B cell (primary cell): ENCODE data around the gene C4BPA. TPM values are rescaled to one million over a fixed set of nuclear protein-coding genes. Genes with fewer than 3 reads are reported as not detected.

Source experiments
- ATAC-seq: fragments of 200-7000 bp; cut with Tn5 transposase; one replicate; pipeline ENCODE4 v1.10.0; 2021; ENCODE audit warnings: low read depth, mild to moderate bottlenecking, moderate number of reproducible peaks, moderate library complexity
- CTCF ChIA-PET: fragments of 350-600 bp; sonication (Branson Sonifier 250); formaldehyde crosslinking; loops from one replicate; lab custom pipeline; 2021; ENCODE audit warnings: antibody characterized with exemption, inconsistent platforms; lab: Charles Lee
- POLR2A ChIA-PET: fragments of 350-600 bp; sonication (Branson Sonifier 250); formaldehyde crosslinking; loops from one replicate; lab custom pipeline; 2021; ENCODE audit warnings: antibody characterized with exemption; lab: Charles Lee
- DNase-seq: peaks from one replicate; pipeline ENCODE4 v3.0.0; 2013
- H2AFZ ChIP-seq: 2 replicates; pipeline ENCODE4 v1.6.1; 2012; ENCODE audit warnings: mild to moderate bottlenecking, low read depth, low read length; ENCODE audit not compliant: insufficient read depth, poor library complexity, severe bottlenecking
- H3K27ac ChIP-seq, 2 donors: 1 replicate in 1 of 2; 2 replicates in 1 of 2; pipeline ENCODE4 v1.5.1; 2012 to 2013; ENCODE audit warnings: low read length in 2 of 2, mild to moderate bottlenecking in 2 of 2, moderate library complexity in 1 of 2
- H3K27me3 ChIP-seq, 4 experiments: fragments of 200-600 bp in 1 of 4; sonication (generic) in 1 of 4; replicated peaks in 1 of 4; 1 replicate in 2 of 4; 2 replicates in 2 of 4; pipeline versions ENCODE4 v1.6.1 to v1.7.0; 2013 to 2016; ENCODE audit warnings: low read length in 3 of 4, mild to moderate bottlenecking in 2 of 4, mixed read lengths in 1 of 4, moderate library complexity in 1 of 4; ENCODE audit not compliant: insufficient read depth in 4 of 4, control insufficient read depth in 3 of 4; ENCODE audit errors: control extremely low read depth in 1 of 4
- H3K36me3 ChIP-seq, 2 experiments: replicated peaks in 1 of 2; 1 replicate in 1 of 2; 2 replicates in 1 of 2; pipeline versions ENCODE4 v1.6.1 to v1.7.1; 2013; ENCODE audit warnings: low read length in 1 of 2; ENCODE audit not compliant: insufficient read depth in 2 of 2, control insufficient read depth in 1 of 2; ENCODE audit errors: control extremely low read depth in 1 of 2, extremely low read depth in 1 of 2
- H3K4me1 ChIP-seq, 2 donors: fragments of 200-600 bp in 1 of 2; sonication (generic) in 1 of 2; 1 replicate in 1 of 2; 2 replicates in 1 of 2; pipeline versions ENCODE4 v1.5.1 to v1.6.1; 2013 to 2017; ENCODE audit warnings: low read length in 2 of 2; ENCODE audit not compliant: control insufficient read depth in 2 of 2, insufficient read depth in 2 of 2
- H3K4me2 ChIP-seq: replicated peaks from 2 replicates; pipeline ENCODE3; 2012; ENCODE audit warnings: mild to moderate bottlenecking, low read depth, low read length; ENCODE audit not compliant: poor library complexity, severe bottlenecking
- H3K4me3 ChIP-seq, 5 experiments: fragments of 200-600 bp in 1 of 5; sonication (generic) in 1 of 5; 1 replicate in 3 of 5; 2 replicates in 2 of 5; pipeline versions ENCODE4 v1.5.1 to v1.7.0; 2011 to 2016; ENCODE audit warnings: low read length in 4 of 5, mild to moderate bottlenecking in 4 of 5, low read depth in 2 of 5, control low read depth in 1 of 5, moderate library complexity in 1 of 5; ENCODE audit not compliant: insufficient read depth in 1 of 5; ENCODE audit errors: control extremely low read depth in 1 of 5, extremely low read depth in 1 of 5
- H3K79me2 ChIP-seq: fragments of 200-600 bp; sonication (generic); one replicate; pipeline ENCODE4 v1.6.0; 2016; ENCODE audit warnings: low read length; ENCODE audit not compliant: control insufficient read depth, insufficient read depth
- H3K9ac ChIP-seq: fragments of 200-600 bp; sonication (generic); 2 replicates; pipeline ENCODE4 v1.6.1; 2017; ENCODE audit warnings: mild to moderate bottlenecking, low read length, moderate library complexity
- H3K9me3 ChIP-seq, 3 donors: one replicate each; pipeline versions ENCODE4 v1.6.1 to v1.7.1; 2013; ENCODE audit warnings: low read length in 2 of 3; ENCODE audit not compliant: control insufficient read depth in 2 of 3, insufficient read depth in 1 of 3; ENCODE audit errors: control extremely low read depth in 1 of 3
- H4K20me1 ChIP-seq: 2 replicates; pipeline ENCODE4 v1.6.0; 2012; ENCODE audit warnings: mild to moderate bottlenecking, low read length; ENCODE audit not compliant: insufficient read depth, control insufficient read depth, poor library complexity, severe bottlenecking
- H3K27ac Mint-ChIP-seq: one replicate; pipeline ENCODE4 v1.8.0; 2021; ENCODE audit warnings: mixed read lengths
- H3K27me3 Mint-ChIP-seq: one replicate; pipeline ENCODE4 v1.8.0; 2021; ENCODE audit warnings: mixed read lengths
- H3K4me1 Mint-ChIP-seq: one replicate; pipeline ENCODE4 v1.8.0; 2021; ENCODE audit warnings: mixed read lengths
- H3K4me3 Mint-ChIP-seq: one replicate; pipeline ENCODE4 v1.8.0; 2021; ENCODE audit warnings: mixed read lengths
- H3K9me3 Mint-ChIP-seq: one replicate; pipeline ENCODE4 v1.8.0; 2022; ENCODE audit warnings: mixed read lengths; ENCODE audit not compliant: insufficient read depth
- CTCF ChIP-seq: fragments of 200-600 bp; IDR thresholded peaks from one replicate; pipeline ENCODE4 v1.8.0; 2022; ENCODE audit warnings: antibody characterized with exemption, mild to moderate bottlenecking
- EZH2 ChIP-seq: IDR thresholded peaks from 2 replicates; pipeline ENCODE4 v1.6.1; 2012; ENCODE audit warnings: borderline replicate concordance, low read depth, mild to moderate bottlenecking, moderate library complexity, low read length; ENCODE audit not compliant: insufficient read depth, poor library complexity, severe bottlenecking
- WGBS: methylation state at CpG from one replicate; pipeline ENCODE4 v1.1.5; 2013; ENCODE audit warnings: missing lambda C conversion rate; ENCODE audit not compliant: insufficient coverage; 5-methylcytosine and 5-hydroxymethylcytosine counted together
- intact Hi-C: fragments of 100-400 bp; cut with micrococcal nuclease; formaldehyde crosslinking; loops from one replicate; pipeline ENCODE4 v1.10.0; 2022
- polyA plus RNA-seq: library from polyadenylated mRNA; depleted of rRNA; stranded (reverse); fragments of >200 nt; gene quantifications from 2 replicates; pipeline ENCODE4 v1.2.3, GENCODE V29; 2012
- total RNA-seq, 2 donors: library from RNA; stranded (reverse); fragments of 120-200 nt in 1 of 2; gene quantifications; 1 replicate in 1 of 2; 2 replicates in 1 of 2; pipeline versions ENCODE4 v1.2.3 to v1.2.4, GENCODE V29; 2013 to 2022

Gene C4BPA
- total and polyA plus RNA-seq, 2 donors (not counting 1 experiment from before 2014, with no cell fraction given), result not detected

GRCh38 chr1:207071426-207071825 lies 32.6 kb upstream of the C4BPA start:
- POLR2A ChIA-PET, result no interaction called here
- DNase-seq (no peak), ATAC-seq (no peak)
- H3K36me3 ChIP-seq, result peaks cover 3 to 37% of the 10 kb centered on the region in 2 experiments
- no peaks in the 10 kb centered on the region for H3K27me3 ChIP-seq
- H3K4me2 ChIP-seq, result no peak overlapping the region
- Mint-ChIP-seq H3K4me1 (peaks cover 22% of the 10 kb centered on the region), H3K9me3 (no peaks in the 10 kb centered on the region), H3K27me3 (no peaks in the 10 kb centered on the region), H3K4me3 (no peak overlapping the region), H3K27ac (no peak overlapping the region)
- no peak overlapping the region for H3K9ac ChIP-seq
- intact Hi-C loops, result no loop called here
- TF ChIP-seq EZH2 (no peak), CTCF (no peak)
- no CpG with 5 or more reads among the region's 6 CpGs for WGBS
- H4K20me1 ChIP-seq, result no peaks in the 10 kb centered on the region
- H3K9me3 ChIP-seq, result peaks cover 0 to 7% (median 0%) of the 10 kb centered on the region in 3 donors
- CTCF ChIA-PET, result interaction anchor here (0.6 to 4.7 kb wide), 8 partner anchors 10 to 478 kb away, joined by 3 to 23 read pairs (median 7); partner anchors contain the start of gene PFKFB2
- no peaks in the 10 kb centered on the region for H3K79me2 ChIP-seq
- H3K27ac ChIP-seq, result no peak overlapping the region
- H3K4me3 ChIP-seq, result no peak overlapping the region
- H2AFZ ChIP-seq, result no peak overlapping the region
- H3K4me1 ChIP-seq, result peaks cover 20 to 23% of the 10 kb centered on the region in 2 donors

- H3K9me3 ChIP-seq, result peaks cover 0 to 7% (median 0%) of the 10 kb centered on the region in 3 donors
- no peak for DNase-seq
- Mint-ChIP-seq H3K9me3 (no peaks in the 10 kb centered on the region), H3K27me3 (no peaks in the 10 kb centered on the region), H3K4me3 (no peak overlapping the region), H3K27ac (no peak overlapping the region), H3K4me1 (peaks cover 22% of the 10 kb centered on the region)
- TF ChIP-seq EZH2 (no peak), CTCF (no peak)
- intact Hi-C loops, result no loop called here
- no peak overlapping the region for H3K9ac ChIP-seq
- no peaks in the 10 kb centered on the region for H3K79me2 ChIP-seq
- no peaks in the 10 kb centered on the region for H3K27me3 ChIP-seq
- no peak overlapping the region for H3K27ac ChIP-seq
- no peak for ATAC-seq
- peaks cover 20 to 23% of the 10 kb centered on the region in 2 donors for H3K4me1 ChIP-seq
- H3K4me2 ChIP-seq, result no peak overlapping the region
- ChIA-PET CTCF (interaction anchor here (1.1 to 4.7 kb wide), 4 partner anchors 12 to 333 kb away, joined by 3 to 23 read pairs (median 12); no protein-coding TSS in a partner anchor), POLR2A (no interaction called here)
- no peak overlapping the region for H3K4me3 ChIP-seq
- H2AFZ ChIP-seq, result no peak overlapping the region
- 53% methylated on average over 8 of the region's 8 CpGs for WGBS
- H4K20me1 ChIP-seq, result no peaks in the 10 kb centered on the region
- peaks cover 3 to 33% of the 10 kb centered on the region in 2 experiments for H3K36me3 ChIP-seq
These were observed 31.8 kb upstream of the C4BPA start for GRCh38 chr1:207072233-207072632.
